Sigmoid colon (tissue), 4 donors: ENCODE measurements around the gene MATCAP1.

ENCODE experiments used
- EP300 ChIP-seq, 4 donors: sonication (generic); formaldehyde crosslinking; IDR thresholded peaks; one replicate each; pipeline ENCODE4 v1.6.1; 2017; ENCODE audit warnings: antibody characterized with exemption in 4 of 4
- TF ChIP-seq, protein P1 (sequence below), 4 experiments: fragments of 450-650 bp in 3 of 4; fragments of 200-600 bp in 1 of 4; IDR thresholded peaks; one replicate each; pipeline ENCODE4 v1.5.1; 2016 to 2019; ENCODE audit warnings: antibody characterized with exemption in 4 of 4, mild to moderate bottlenecking in 3 of 4, moderate library complexity in 2 of 4

DNA sequence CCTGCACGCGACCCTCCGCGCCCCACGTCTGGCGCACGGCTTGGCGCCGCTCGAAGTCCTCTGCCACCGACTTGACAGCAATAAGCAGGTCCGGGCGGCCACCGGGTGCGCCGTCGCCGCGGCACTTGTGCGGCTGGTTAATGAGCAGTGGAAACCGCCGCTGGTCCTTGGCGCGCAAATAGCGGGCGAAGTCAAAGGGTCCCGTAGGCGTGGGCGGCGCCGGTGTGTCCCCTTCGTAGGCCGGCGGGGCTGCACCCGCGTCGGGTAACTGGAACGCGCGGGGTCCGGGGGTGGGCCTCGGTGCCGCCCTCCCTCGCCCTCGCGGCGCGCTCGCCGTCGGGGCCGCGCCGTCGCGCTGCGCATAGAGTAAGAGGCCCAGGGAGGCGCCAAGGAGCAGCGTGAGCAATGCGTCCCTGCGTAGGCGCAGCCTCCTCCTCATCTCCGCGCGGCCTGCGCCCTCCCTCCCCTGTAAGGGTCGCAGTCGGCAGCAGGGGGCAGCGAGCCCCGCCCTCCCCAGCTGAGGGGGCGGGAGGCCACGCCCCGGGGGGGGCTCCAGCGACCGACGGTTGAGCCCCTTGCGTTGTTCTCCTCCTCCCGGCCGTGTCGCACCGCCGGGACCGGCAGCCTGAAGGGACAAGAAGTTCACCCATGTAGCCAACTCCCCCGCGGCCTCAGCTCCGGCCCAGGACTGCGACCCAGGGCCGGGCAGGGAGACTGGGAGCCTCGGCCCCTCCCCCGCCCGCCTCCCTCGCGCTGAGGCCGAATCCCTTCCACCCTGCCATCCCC is 33.5 kb downstream of the MATCAP1 start:
- TF ChIP-seq, protein P1, sequence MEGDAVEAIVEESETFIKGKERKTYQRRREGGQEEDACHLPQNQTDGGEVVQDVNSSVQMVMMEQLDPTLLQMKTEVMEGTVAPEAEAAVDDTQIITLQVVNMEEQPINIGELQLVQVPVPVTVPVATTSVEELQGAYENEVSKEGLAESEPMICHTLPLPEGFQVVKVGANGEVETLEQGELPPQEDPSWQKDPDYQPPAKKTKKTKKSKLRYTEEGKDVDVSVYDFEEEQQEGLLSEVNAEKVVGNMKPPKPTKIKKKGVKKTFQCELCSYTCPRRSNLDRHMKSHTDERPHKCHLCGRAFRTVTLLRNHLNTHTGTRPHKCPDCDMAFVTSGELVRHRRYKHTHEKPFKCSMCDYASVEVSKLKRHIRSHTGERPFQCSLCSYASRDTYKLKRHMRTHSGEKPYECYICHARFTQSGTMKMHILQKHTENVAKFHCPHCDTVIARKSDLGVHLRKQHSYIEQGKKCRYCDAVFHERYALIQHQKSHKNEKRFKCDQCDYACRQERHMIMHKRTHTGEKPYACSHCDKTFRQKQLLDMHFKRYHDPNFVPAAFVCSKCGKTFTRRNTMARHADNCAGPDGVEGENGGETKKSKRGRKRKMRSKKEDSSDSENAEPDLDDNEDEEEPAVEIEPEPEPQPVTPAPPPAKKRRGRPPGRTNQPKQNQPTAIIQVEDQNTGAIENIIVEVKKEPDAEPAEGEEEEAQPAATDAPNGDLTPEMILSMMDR (IDR thresholded peaks at IDR 0.05), result no peak
- no peak for TF ChIP-seq EP300 (IDR thresholded peaks at IDR 0.05)
